Ectodermal cell (in vitro differentiated cells): ENCODE data around the gene DDX19B.
"Not testable (repeated sequence)": the region's sequence is repeated elsewhere in the genome, so short reads cannot be mapped to it uniquely, and the experiment has no call there.

Experiments
- H3K27ac ChIP-seq: 2 replicates; pipeline ENCODE4 v1.7.0; 2013; ENCODE audit warnings: mild to moderate bottlenecking, low read depth, low read length; ENCODE audit not compliant: insufficient read depth, poor library complexity, severe bottlenecking
- H3K27me3 ChIP-seq: 2 replicates; pipeline ENCODE4 v1.7.0; 2013; ENCODE audit warnings: mild to moderate bottlenecking, low read length; ENCODE audit not compliant: insufficient read depth, control insufficient read depth, poor library complexity, severe bottlenecking
- H3K36me3 ChIP-seq: one replicate; pipeline ENCODE4 v1.7.0; 2013; ENCODE audit warnings: low read length; ENCODE audit not compliant: control insufficient read depth, insufficient read depth
- H3K4me1 ChIP-seq: one replicate; pipeline ENCODE4 v1.7.0; 2013; ENCODE audit warnings: low read length; ENCODE audit not compliant: control insufficient read depth, insufficient read depth
- H3K4me3 ChIP-seq: 2 replicates; pipeline ENCODE4 v1.7.0; 2013; ENCODE audit warnings: low read depth, low read length, control low read depth; ENCODE audit not compliant: insufficient read depth
- H3K9me3 ChIP-seq: 2 replicates; pipeline ENCODE4 v1.7.0; 2013; ENCODE audit warnings: mild to moderate bottlenecking, low read length, moderate library complexity; ENCODE audit not compliant: control insufficient read depth
- WGBS, 2 experiments: methylation state at CpG; one replicate each; pipeline ENCODE4 v1.1.7; 2013; ENCODE audit warnings: missing lambda C conversion rate in 2 of 2; 5-methylcytosine and 5-hydroxymethylcytosine counted together

Gene DDX19B

GRCh38 chr16:70345840-70346239 lies 46.9 kb downstream of the DDX19B start:
- Histone ChIP-seq H3K9me3 (no peaks in the 10 kb centered on the region), H3K36me3 (peaks cover 11% of the 10 kb centered on the region), H3K4me1 (no peaks in the 10 kb centered on the region), H3K27ac (no peak overlapping the region), H3K27me3 (no peaks in the 10 kb centered on the region), H3K4me3 (peak overlapping the region; percentile 100)
- 94 to 96% methylated on average over 10 of the region's 10 CpGs for WGBS, 2 experiments

GRCh38 chr16:70348991-70349390 lies 50.0 kb downstream of the DDX19B start:
- no peaks in the 10 kb centered on the region for H3K27me3 ChIP-seq
- H3K4me1 ChIP-seq: no peaks in the 10 kb centered on the region
- peaks cover 16% of the 10 kb centered on the region for H3K36me3 ChIP-seq
- no peaks in the 10 kb centered on the region for H3K9me3 ChIP-seq
- H3K4me3 ChIP-seq: no peak overlapping the region
- no peak overlapping the region for H3K27ac ChIP-seq
- WGBS, 2 experiments: 93 to 100% methylated on average over 1 to 2 of the region's 2 CpGs

- 87 to 95% methylated on average over 2 of the region's 2 CpGs for WGBS, 2 experiments
- Histone ChIP-seq H3K27ac (no peak overlapping the region), H3K4me3 (no peak overlapping the region), H3K27me3 (no peaks in the 10 kb centered on the region), H3K4me1 (no peaks in the 10 kb centered on the region), H3K9me3 (no peaks in the 10 kb centered on the region), H3K36me3 (peaks cover 16% of the 10 kb centered on the region)
These were observed 50.8 kb downstream of the DDX19B start for GRCh38 chr16:70349783-70350182.

- no peaks in the 10 kb centered on the region for H3K9me3 ChIP-seq
- WGBS, 2 experiments: 89 to 94% methylated on average over 7 of the region's 7 CpGs
- H3K4me1 ChIP-seq: no peaks in the 10 kb centered on the region
- no peak overlapping the region for H3K4me3 ChIP-seq
- no peaks in the 10 kb centered on the region for H3K27me3 ChIP-seq
- peaks cover 40% of the 10 kb centered on the region for H3K36me3 ChIP-seq
- no peak overlapping the region for H3K27ac ChIP-seq
These were observed 60.6 kb downstream of the DDX19B start for GRCh38 chr16:70359552-70359951.

GRCh38 chr16:70364399-70364798 lies 65.4 kb downstream of the DDX19B start:
- peaks cover 43% of the 10 kb centered on the region for H3K36me3 ChIP-seq
- no peaks in the 10 kb centered on the region for H3K9me3 ChIP-seq
- no peak overlapping the region for H3K27ac ChIP-seq
- H3K4me3 ChIP-seq: no peak overlapping the region
- no peaks in the 10 kb centered on the region for H3K4me1 ChIP-seq
- no peaks in the 10 kb centered on the region for H3K27me3 ChIP-seq
- 94 to 95% methylated on average over 5 of the region's 5 CpGs for WGBS, 2 experiments

- not testable (repeated sequence) for H3K27ac ChIP-seq, H3K27me3 ChIP-seq, H3K4me3 ChIP-seq, H3K4me1 ChIP-seq, H3K9me3 ChIP-seq
- 88% methylated on average over 10 of the region's 10 CpGs for WGBS, 2 experiments
- H3K36me3 ChIP-seq: peaks cover 26% of the 10 kb centered on the region
These were observed 71.2 kb downstream of the DDX19B start for GRCh38 chr16:70370145-70370544.

GRCh38 chr16:70370924-70371323 lies 71.9 kb downstream of the DDX19B start:
- no peaks in the 10 kb centered on the region for H3K4me1 ChIP-seq
- H3K27ac ChIP-seq: no peak overlapping the region
- no peak overlapping the region for H3K4me3 ChIP-seq
- H3K27me3 ChIP-seq: no peaks in the 10 kb centered on the region
- 95 to 97% methylated on average over 10 of the region's 10 CpGs for WGBS, 2 experiments
- H3K9me3 ChIP-seq: no peaks in the 10 kb centered on the region
- peaks cover 18% of the 10 kb centered on the region for H3K36me3 ChIP-seq

- no peaks in the 10 kb centered on the region for H3K27me3 ChIP-seq
- H3K36me3 ChIP-seq: peaks cover 13% of the 10 kb centered on the region
- 94 to 95% methylated on average over 20 to 21 of the region's 22 CpGs for WGBS, 2 experiments
- no peak overlapping the region for H3K27ac ChIP-seq
- H3K4me3 ChIP-seq: no peak overlapping the region
- no peaks in the 10 kb centered on the region for H3K9me3 ChIP-seq
- no peaks in the 10 kb centered on the region for H3K4me1 ChIP-seq
These were observed 74.1 kb downstream of the DDX19B start for GRCh38 chr16:70372921-70373728.

GRCh38 chr16:70374213-70374612 lies 75.2 kb downstream of the DDX19B start:
- no peaks in the 10 kb centered on the region for H3K4me1 ChIP-seq

GRCh38 chr16:70375636-70376611 lies 76.9 kb downstream of the DDX19B start:
- Histone ChIP-seq H3K27ac (peak overlapping the region; percentile 23), H3K27me3 (no peaks in the 10 kb centered on the region), H3K36me3 (peaks cover 13% of the 10 kb centered on the region), H3K4me1 (peaks cover 8% of the 10 kb centered on the region), H3K9me3 (no peaks in the 10 kb centered on the region), H3K4me3 (no peak overlapping the region)
- 96 to 97% methylated on average over 16 of the region's 16 CpGs for WGBS, 2 experiments

More at GRCh38 chr16:70374213-70374612, 75.2 kb downstream of the DDX19B start:
- H3K9me3 ChIP-seq: no peaks in the 10 kb centered on the region
- H3K27me3 ChIP-seq: no peaks in the 10 kb centered on the region
- no peak overlapping the region for H3K4me3 ChIP-seq
- peaks cover 13% of the 10 kb centered on the region for H3K36me3 ChIP-seq
- WGBS, 2 experiments: 89 to 94% methylated on average over 8 of the region's 8 CpGs
- no peak overlapping the region for H3K27ac ChIP-seq
